Skin of body (tissue), 2 donors: ENCODE measurements around the gene LAIR1. TPM values are rescaled to one million over a fixed set of nuclear protein-coding genes. Genes with fewer than 3 reads are reported as not detected.
"Not testable (repeated sequence)": the region's sequence is repeated elsewhere in the genome, so short reads cannot be mapped to it uniquely, and the experiment has no call there.

Source experiments
- DNase-seq: peaks from one replicate; lab custom pipeline; 2025; lab: John Stamatoyannopoulos, UW
- total RNA-seq: library from RNA; depleted of rRNA; stranded (reverse); fragments of >200 nt; gene quantifications from one replicate; pipeline ENCODE4 v1.2.3, GENCODE V29; 2014

Gene LAIR1
- total RNA-seq, 1 donor from 2014 or later = 11.5 TPM

DNA sequence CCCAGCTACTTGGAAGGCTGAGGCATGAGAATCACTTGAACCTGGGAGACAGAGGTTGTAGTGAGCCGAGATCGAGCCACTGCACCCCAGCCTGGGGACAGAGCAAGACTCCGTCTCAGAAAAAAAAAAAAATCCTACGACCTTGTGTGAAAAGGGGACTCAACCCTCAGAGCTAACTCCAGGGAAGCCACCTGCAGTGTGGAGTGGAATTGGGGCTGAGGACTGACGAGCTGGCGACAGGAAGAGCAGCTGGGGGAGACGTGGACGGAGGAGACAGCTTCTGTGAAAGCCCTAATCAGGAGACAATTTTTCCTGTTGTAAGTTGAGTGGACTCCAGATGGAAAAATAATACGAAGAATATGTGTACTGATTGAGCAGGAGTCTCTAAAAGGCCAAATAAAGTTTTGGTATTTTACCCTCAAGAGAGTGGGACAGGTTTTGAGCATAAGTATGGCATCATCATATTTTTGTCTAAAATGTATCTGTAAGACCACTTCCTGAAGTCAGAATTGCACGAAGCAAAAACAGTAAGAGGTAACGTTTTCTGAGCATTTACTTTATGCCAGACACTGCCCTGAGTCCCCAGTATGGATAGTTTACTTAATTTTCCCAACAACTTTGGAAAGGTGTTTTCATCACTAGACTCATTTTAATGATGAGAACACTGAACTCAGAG lies 12.0 kb upstream of the LAIR1 start:
- DNase-seq = no peak

DNA sequence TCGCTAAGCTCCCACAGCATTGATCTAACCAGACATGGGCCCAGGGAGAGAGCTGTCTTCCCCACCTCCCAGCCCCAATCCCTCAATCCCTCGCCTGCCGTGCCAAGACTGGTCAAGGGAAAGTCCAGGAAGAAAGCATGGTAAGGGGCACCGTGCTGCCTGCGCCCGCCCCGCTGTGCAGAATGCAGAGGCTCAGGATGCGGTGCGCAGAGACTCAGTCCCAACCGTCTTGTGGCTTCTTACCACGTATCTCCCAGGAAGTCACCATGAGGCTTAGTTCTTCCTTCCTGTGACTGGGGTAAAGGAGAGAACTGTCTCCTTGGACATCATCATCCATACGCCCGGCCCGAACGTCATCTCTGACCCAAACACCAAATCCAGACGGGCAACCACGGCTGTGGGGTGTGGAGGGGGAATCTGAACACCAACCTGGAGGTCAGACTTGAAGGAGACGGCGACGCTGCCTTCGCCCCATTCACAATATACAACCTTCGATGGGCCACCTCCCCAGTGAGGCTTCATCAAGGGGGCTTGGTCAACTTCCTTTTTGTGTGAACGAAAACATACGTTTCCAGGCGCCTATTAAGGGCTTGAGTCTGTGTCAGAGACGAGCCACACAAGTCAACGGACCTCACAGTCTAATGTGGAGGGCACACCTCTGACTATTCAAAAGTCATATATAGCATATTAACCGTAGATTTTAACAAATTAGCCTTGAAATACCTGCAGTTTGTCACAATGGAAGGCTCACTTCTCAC lies 10.6 kb upstream of the LAIR1 start:
- DNase-seq = not testable (repeated sequence)

DNA sequence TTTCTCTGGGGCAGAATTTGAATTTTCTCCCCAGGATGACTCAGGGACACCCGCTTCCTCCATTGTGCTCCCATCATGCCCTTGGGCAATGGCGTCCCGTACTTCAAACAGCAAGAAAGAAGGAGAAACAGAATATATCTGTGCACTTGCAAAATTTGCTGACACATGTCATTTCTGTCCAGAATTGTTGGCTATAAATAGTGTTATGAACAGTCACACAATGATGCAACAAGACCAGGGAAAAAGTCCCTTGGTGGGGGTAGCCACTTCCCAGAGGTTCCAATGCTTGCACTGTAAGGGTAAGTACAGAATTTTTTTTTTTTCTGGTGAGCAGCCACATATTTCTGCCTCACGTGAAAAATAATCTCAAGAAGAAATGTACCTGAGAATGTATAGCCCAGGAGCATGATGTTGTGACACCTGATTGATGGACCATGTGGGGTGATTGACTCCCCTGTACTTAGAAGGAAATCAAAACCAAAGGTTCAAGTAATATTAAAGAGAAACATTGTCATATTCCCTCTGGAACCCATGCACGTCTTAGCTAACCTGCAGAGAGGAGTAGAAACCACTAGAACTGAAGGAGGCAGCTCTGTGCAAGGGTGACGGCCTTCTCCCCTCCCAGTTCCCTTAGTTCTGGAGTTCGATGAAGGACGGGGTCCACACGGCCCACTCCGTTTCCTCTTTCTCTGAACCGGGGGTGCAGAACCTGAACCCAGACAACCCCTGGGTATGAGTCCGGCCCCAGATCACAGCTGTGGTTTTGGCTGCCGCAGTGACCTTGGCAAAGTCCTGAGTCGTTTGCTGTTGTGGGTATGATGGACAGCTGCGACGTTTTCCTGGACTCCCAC lies 9.3 kb upstream of the LAIR1 start:
- no peak for DNase-seq

DNA sequence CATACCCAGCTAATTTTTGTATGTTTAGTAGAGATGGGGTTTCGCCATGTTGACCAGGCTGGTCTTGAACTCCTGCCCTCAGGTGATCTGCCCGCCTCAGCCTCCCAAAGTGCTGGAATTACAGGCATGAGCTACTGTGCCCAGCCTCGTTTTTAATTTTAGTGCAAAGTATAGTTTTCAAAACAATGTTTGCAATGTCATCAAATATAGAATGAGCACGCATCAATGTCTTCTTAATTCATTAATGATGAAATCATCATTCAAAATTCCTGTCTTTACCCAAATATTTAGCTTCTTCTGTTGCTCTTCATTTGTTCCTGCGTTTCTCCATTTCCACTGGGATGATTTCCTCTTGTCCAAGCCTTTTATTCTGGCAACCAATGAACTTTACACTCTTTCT lies 6.7 kb upstream of the LAIR1 start:
- not testable (repeated sequence) for DNase-seq

DNA sequence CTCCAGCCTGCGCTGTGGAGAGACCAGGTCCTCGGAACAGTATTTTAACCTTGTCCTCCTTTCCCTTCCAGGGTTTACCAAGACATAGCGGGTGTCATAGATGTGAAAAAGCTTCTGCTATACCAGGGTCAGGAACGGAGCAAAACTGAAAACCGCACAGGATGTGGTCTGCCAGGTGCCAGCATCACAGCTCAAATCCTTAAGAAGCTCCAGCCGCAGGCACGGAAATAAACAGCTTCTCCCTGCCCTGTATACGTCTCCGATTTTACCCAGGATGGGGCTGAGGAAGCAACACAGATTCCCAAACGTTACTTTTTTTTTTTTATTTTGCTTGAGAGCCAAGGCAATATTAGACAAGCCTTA lies 5.7 kb upstream of the LAIR1 start:
- not testable (repeated sequence) for DNase-seq

DNA sequence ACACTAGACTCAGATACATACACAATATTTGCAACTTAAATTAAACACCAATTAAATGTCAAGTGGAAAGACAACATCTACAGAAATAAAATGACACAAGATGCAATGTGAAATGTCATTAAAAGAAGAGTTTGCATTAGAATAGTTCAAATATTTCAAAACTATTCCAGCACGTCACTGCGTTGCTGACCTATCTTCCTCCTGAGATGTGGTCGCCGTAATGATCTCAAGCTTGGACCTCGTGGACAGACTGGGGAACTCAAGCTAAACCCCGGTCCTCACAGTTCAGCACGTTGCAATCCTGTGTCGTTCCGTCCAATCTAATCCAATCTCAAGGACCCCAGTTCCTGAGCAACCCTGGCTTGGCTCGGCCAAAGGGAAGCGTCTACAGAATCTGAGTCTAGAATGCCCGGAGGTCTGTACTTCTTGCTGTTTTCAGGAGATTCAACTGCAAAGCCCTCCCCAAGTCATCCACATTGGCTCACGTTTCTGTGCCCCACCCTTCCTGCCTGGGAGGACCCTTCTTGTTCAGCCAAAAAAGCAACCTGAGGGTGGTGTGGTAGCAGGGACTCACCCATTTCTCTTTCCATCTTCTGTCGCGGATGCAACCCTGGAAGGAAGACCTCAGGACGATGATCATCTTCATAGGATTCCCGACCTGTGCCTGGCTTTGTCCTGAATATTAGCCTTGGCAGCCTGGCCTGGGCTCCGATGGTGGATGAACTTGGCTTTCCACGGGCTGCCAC lies 5.1 kb upstream of the LAIR1 start:
- not testable (repeated sequence) for DNase-seq

DNA sequence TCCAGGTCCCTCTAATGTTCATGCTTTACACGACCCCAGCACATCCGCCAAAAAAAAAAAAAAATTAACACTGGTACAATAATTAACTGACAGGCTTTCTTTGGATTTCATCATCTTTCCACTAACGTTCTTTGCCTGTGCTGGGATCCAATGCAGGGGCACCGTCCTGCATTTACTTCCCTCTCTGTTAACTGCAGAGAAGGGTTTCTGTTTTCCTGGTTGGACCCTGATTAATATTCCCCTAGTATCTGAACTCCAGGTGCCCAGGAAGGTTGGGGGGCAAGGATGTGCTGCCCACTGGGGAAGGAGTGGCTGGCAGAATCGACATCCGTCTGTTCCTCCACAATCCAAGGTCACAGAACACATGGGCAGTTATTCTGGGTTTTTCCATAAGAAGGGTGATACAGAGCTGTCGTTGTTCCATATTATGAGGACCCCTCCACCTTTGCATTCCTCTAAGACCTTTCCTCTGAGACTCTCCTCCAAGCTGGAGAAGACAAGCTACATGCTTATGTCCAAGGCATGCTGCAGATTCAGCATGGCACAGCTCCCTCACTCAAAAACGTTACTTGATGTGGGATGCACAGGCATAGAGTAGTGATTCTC lies 4.5 kb upstream of the LAIR1 start:
- DNase-seq = no peak

DNA sequence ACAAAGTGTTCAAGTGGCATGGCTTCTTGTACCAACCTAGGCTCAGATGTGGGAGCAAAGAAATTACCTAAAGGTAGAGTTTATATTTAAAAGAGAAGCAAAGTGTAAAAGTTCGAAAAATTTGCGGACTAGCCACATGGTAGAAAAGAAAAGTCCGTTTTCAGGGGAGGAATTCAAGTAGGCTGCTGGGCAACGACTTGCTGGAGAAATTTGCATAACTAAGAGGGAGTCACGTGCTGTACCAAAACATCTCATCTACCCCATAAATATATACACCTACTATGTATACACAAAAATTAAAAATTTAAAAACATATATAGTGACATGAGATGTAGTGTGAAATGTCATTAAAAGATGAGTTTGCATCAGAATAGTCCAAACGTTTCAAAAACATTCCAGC lies 2.1 kb upstream of the LAIR1 start:
- DNase-seq = no peak

DNA sequence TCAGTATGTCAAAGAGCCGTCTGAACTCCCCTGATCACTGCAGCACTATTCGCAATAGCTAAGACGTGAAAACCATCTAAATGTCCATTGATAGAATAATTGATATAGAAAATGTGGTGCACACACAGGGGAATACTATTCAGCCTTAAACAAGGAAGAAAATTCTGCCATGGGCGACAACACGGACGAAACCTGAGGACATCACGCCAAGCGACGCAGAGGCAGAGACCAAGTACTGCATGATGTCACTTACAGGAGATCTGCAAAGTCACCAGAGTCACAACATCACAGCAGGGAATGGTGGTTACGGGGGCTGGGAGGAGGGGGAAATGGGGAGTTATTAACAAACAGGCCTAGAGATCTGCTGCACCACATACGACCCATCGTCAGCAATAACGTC lies 1.1 kb upstream of the LAIR1 start:
- not testable (repeated sequence) for DNase-seq

DNA sequence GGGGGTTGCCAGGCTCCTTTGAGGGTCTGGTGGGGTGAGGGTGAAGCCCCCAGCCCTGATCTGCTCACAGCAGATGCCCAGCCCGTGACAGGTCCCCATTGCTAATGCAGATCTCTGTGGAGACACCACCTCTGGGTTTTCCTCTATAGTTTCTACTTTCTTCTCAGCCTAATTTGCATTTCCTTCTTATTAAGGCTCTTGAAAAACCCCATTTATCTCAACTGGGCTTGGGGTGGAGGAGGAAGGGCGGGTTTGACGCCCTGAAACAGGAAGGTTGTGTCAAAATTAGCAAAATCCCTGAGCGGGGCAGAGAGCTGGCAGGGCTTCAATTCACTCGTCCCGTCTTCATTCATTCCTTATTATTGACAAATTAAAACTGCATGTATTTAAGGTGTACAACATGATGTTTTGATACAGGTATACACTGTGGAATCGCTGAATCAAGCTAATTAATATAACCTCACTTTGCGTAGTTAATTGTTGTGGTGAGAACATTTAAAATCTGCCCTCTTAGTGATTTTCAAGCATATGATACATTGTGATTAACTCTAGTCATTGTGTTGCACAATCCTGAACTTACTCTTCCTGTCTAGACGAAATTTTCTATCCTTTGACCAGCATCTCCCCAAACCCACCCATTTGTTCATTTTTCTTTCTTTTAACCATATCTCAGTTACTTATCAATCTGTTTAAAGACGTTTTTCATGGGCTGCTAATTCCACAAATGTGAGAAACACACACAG lies 2.9 kb downstream of the LAIR1 start:
- not testable (repeated sequence) for DNase-seq

DNA sequence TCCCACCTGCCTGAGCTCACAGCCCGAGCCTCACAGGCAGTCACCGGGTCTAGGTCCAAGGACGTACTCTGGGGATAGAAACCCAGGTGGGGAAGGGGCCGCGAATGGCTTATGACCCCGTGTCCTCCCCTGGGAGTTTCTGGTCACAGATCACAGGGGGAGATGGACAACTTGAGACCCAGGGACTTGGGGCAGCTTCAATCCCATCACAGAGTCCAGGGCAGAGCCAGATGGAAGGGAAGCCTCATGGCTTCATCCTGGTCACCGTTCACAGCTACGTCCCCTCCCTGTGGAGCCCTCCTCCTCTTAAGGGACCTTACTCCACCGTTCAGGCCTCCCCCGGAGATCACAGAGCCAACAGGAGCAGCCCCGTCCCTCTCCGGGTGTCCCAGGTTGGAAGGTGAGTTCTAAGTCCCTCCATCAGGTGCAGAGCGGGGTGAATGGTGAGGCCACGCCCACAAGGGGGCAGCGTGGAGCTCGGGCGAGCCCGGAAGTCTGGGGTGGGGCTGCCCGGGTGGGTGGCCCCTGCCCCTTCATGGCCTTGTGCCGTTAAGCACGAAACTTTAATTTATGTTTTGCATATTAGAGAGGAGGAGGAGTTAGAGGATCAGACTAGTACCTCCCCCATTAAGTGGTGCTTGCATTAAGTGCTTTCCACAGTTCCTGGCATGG lies 5.4 kb downstream of the LAIR1 start:
- not testable (repeated sequence) for DNase-seq

DNA sequence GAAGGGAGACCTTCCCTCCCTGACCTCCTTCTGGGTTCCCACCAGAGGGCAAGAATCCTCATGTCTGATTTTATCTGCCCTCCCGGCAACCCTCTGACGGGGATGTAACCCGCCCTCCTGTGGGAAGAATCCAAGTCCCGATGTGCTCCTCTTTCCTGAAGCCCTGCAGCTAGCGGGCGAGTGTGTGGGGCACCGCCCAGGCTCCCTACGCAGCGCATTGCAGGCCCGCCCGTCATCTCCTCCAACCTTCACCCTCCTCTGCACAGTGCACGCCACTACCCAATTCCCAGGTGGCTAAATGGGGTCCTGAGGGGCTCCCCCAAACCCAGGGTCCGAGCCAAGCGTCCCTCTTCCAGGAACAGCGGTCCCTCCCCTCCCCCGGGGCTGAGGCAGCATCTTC lies 7.3 kb downstream of the LAIR1 start:
- no peak for DNase-seq

DNA sequence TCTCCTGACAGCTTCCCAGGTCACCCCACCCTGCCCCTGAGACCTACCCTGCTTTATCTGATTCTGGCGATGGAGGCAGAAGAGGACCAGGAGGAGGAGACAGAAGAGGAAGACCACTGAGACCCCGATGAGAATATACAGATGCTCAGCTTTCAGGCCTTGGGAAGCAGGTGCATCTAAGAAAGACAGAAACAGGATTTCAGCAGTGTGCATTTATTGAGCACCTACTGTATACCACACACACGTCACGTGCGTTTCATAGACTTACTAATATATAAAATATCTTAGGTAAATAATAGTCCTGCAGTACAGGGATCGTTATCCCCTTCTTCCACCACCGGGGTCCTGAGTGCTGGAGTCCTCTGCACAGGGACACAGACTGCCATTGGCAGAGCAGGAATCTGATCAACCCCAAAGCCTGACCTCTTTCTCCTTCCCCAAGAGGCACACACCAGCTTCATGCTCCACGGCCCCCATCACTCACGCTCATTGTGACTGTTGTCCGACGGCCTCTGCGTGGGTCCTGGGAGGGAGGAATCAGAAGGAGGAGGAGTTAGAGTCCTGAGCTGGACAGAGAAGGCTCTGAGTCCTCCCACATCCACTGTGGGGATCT lies 8.2 kb downstream of the LAIR1 start:
- no peak for DNase-seq

DNA sequence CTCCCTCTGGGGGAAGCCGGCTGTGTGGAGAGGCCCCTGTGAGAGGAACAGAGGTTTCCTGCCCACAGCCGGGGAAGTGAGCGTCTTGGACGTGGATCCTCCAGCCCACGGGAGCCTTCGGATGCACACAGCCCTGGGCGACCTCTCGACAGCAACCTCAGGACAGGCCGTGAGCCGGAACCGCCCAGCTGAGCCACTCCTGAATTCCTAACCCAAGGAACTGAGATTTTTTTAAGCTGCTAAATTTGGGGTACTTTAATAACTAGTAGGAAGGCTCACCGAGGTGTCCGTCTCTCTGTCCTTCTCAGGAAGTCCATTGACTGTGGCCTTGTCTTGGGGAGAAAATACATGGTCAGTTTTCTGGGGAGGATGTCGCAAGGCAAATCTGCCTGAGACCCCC lies 9.1 kb downstream of the LAIR1 start:
- DNase-seq = no peak

DNA sequence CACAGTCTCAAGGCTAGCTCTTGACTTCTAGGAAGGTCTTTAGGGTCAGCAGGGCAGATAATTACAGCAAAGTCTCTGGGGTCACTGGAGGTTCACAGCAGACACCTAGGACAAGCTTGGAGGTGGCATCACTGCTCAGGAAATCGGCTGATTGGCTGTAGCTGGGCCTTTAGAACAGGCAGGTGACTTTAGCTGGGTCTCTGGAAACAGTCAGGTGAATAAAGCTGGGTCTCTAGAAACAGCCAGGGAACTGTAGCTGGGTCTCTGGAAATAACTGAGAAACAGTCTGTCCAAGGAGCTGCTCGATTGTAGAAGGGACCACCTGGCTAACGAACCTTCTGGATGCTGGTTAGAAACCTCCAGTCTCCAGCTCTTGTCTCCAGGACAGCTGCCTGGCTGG lies 10.0 kb downstream of the LAIR1 start:
- DNase-seq = no peak

DNA sequence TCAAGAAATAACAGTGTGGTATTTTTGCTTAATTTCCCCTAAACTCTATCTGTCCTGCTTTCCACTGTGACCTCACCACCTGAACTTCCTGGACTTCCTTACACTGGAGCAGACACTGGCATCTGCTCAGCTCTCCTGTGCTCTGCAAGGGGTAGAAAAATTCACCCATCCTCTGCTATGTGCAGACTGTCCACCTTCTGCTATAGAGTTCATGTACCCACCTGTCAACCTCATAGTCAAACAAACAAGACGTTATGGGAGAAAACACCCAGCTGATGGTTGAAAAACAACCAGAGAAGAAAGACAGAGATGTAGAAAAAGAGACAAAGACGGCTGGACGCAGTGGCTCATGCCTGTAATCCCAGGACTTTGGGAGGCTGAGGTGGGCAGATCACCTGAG lies 12.2 kb downstream of the LAIR1 start:
- no peak for DNase-seq

DNA sequence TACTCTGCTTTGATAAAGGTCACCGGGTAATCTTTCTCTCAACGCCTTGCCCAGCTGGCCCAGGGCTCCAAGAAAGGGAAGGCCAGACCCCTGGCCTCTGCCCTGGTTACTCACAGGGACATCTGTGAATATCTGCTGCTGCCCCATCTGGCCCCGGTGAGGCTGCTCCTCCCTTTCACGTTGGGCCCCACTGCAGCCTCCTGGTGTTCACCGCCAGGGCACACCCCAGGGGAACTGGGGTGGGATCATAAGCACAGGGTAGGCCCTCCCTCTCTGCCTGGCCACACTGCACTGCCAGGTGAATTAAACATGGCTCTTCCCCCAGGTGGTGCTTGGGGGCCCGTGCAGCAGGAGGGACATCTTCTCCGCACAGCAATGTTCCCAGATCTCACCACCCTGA lies 12.7 kb downstream of the LAIR1 start:
- no peak for DNase-seq

DNA sequence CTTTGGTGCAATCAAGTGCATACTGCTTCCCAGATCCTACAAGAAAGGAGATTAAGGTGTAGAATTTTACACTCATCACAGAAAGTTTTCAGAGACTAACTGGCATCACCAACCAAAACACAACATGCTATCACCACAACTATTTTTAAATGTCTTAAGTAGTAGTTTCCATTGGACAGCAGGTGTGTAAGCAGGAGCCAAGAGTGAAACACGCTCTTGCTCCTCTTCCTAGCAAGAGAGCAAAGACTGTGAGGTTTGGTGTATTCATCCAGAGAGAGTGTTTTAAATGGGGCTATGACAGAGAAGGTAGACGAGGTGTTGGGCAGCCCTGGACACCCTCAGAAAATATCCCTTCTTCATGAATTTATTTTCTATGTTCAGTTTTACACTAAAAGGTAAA lies 13.3 kb downstream of the LAIR1 start:
- no peak for DNase-seq

DNA sequence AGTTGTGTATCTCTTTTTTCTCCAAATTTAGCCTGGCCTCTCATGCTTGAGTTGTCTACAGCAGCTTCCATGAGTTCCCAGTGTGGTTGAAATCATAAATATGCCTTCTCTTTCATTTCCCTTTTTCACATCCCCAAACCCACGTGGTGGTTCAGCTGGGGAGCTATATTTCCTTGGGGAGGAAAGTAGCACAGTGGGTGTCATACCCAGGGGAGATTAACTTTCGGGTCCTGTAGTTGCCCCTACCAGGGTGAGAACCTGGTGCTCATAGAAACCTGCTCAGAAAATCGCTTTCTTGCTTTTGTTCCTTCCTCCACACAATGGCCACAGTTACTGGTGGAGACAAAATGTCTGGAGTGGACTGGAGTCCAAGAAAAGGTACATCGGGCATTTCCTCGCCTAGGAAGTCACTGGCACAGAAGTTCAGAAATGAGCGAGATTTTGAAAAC lies 18.8 kb downstream of the LAIR1 start:
- DNase-seq = no peak
